ENCODE data around the gene ZNF600. TPM values are rescaled to one million over a fixed set of nuclear protein-coding genes. Genes with fewer than 3 reads are reported as not detected.
"Not testable (repeated sequence)": the region's sequence is repeated elsewhere in the genome, so short reads cannot be mapped to it uniquely, and the experiment has no call there.

The ZNF600 gene
- polyA plus RNA-seq, 1 donor (not counting 4 experiments of a cell fraction or from before 2014, with no cell fraction given), result 7.6 TPM

DNA sequence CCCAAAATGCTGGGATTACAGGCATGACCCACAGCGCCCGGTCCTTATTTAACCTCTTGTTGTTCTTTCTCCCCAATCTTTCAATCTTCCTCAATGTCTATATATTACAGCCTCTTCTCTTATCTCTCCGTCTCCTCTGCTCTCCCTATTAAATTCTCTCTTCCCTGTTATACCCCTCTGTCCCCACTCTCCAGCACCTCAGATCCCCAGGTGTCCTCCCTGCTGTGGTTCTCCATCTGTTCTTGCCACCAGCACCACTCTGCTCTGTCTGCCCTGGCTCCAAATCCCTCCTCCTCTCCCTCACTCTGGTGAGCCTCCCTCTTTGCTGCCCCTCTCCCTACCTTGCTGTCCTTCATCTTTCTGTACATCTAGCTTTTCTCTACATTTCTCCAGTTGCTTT lies 1.1 kb downstream of the ZNF600 start:
- Histone ChIP-seq H3K4me3 (ENCODE audit: control insufficient read depth in 2 of 3, extremely low read depth in 1 of 3, insufficient read depth in 2 of 3, low read depth in 1 of 3, low read length in 3 of 3) (peak overlapping the region in 2 of 3 experiments; percentile 79 to 82), H3K27ac (ENCODE audit: control insufficient read depth, insufficient read depth, low read length) (no peak overlapping the region), H3K36me3 (ENCODE audit: control insufficient read depth in 2 of 2, extremely low read depth in 1 of 2, insufficient read depth in 2 of 2, low read length in 2 of 2) (no peaks in the 10 kb centered on the region), H3K4me2 (ENCODE audit: control insufficient read depth, extremely low read depth, insufficient read depth, low read depth, low read length) (peak overlapping the region; percentile 82), H3K9ac (ENCODE audit: control insufficient read depth, extremely low read depth, insufficient read depth, low read length) (no peak overlapping the region), H3K9me1 (ENCODE audit: control insufficient read depth, extremely low read depth, insufficient read depth, low read length) (no peaks in the 10 kb centered on the region), H3K79me2 (ENCODE audit: control insufficient read depth, insufficient read depth, low read length) (no peaks in the 10 kb centered on the region), H3K9me3 (ENCODE audit: control insufficient read depth, low read depth, low read length) (peaks cover 2% of the 10 kb centered on the region), H3K27me3 (ENCODE audit: control insufficient read depth, extremely low read depth, insufficient read depth, low read length) (no peaks in the 10 kb centered on the region), H3K4me1 (ENCODE audit: control insufficient read depth, extremely low read depth, insufficient read depth, low read length) (peaks cover 2% of the 10 kb centered on the region), H4K20me1 (ENCODE audit: control insufficient read depth, extremely low read depth, insufficient read depth, low read length) (no peaks in the 10 kb centered on the region), H2AFZ (ENCODE audit: control insufficient read depth, low read length) (no peak overlapping the region)
- TF ChIP-seq CTCF (optimal IDR thresholded peaks at IDR 0.05 in 1 of 3, IDR thresholded peaks at IDR 0.05 in 1 of 3, conservative IDR thresholded peaks at IDR 0.05 in 1 of 3; ENCODE audit: extremely low read depth in 1 of 3, insufficient read depth in 2 of 3, low read length in 3 of 3) (no peak), EZH2 (IDR thresholded peaks at IDR 0.05; ENCODE audit: low read length) (no peak)
- no peak for DNase-seq (ENCODE audit: low read depth, low spot score)
- dilution Hi-C loops (cut with MboI; ENCODE audit: extremely low pct_ligation_motif_present, low sequenced_read_pairs), result no loop called here
- no peak for FAIRE-seq

DNA sequence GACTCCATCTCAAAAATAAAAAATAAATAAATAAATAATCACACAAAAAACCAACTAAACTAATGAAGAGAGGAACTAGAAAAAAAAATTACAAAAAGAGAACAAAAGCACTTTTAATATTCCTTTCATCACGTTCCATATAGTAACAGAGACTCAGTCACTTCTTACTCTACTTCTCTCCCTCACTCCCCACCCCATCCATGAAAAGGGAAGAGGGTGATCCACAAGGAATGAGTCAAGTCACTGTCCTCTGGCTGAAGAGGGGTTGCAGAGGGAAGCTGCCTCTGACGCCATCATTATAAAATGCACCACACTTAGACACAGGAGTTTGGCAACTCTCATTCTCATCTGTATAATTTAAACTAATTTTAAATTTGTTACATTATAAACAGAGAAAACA lies 3.7 kb downstream of the ZNF600 start:
- FAIRE-seq; H3K9me1 ChIP-seq (ENCODE audit: control insufficient read depth, extremely low read depth, insufficient read depth, low read length); H3K4me3 ChIP-seq (ENCODE audit: control insufficient read depth in 2 of 3, extremely low read depth in 1 of 3, insufficient read depth in 2 of 3, low read depth in 1 of 3, low read length in 3 of 3); H3K27ac ChIP-seq (ENCODE audit: control insufficient read depth, insufficient read depth, low read length); H3K4me1 ChIP-seq (ENCODE audit: control insufficient read depth, extremely low read depth, insufficient read depth, low read length); H3K4me2 ChIP-seq (ENCODE audit: control insufficient read depth, extremely low read depth, insufficient read depth, low read depth, low read length); DNase-seq (ENCODE audit: low read depth, low spot score); H2AFZ ChIP-seq (ENCODE audit: control insufficient read depth, low read length); H3K9ac ChIP-seq (ENCODE audit: control insufficient read depth, extremely low read depth, insufficient read depth, low read length); dilution Hi-C loops (cut with MboI; ENCODE audit: extremely low pct_ligation_motif_present, low sequenced_read_pairs); H3K27me3 ChIP-seq (ENCODE audit: control insufficient read depth, extremely low read depth, insufficient read depth, low read length); H3K9me3 ChIP-seq (ENCODE audit: control insufficient read depth, low read depth, low read length); H3K79me2 ChIP-seq (ENCODE audit: control insufficient read depth, insufficient read depth, low read length); H4K20me1 ChIP-seq (ENCODE audit: control insufficient read depth, extremely low read depth, insufficient read depth, low read length); H3K36me3 ChIP-seq (ENCODE audit: control insufficient read depth in 2 of 2, extremely low read depth in 1 of 2, insufficient read depth in 2 of 2, low read length in 2 of 2): not testable (repeated sequence)

GRCh38 chr19:52778811-52779210 lies 7.8 kb downstream of the ZNF600 start:
- Histone ChIP-seq H4K20me1 (ENCODE audit: control insufficient read depth, extremely low read depth, insufficient read depth, low read length) (no peaks in the 10 kb centered on the region), H2AFZ (ENCODE audit: control insufficient read depth, low read length) (no peak overlapping the region), H3K9me1 (ENCODE audit: control insufficient read depth, extremely low read depth, insufficient read depth, low read length) (no peaks in the 10 kb centered on the region), H3K36me3 (ENCODE audit: control insufficient read depth in 2 of 2, extremely low read depth in 1 of 2, insufficient read depth in 2 of 2, low read length in 2 of 2) (peaks cover 0 to 13% of the 10 kb centered on the region in 2 experiments), H3K4me2 (ENCODE audit: control insufficient read depth, extremely low read depth, insufficient read depth, low read depth, low read length) (no peak overlapping the region), H3K27ac (ENCODE audit: control insufficient read depth, insufficient read depth, low read length) (no peak overlapping the region), H3K9me3 (ENCODE audit: control insufficient read depth, low read depth, low read length) (no peaks in the 10 kb centered on the region), H3K9ac (ENCODE audit: control insufficient read depth, extremely low read depth, insufficient read depth, low read length) (no peak overlapping the region), H3K79me2 (ENCODE audit: control insufficient read depth, insufficient read depth, low read length) (no peaks in the 10 kb centered on the region), H3K4me1 (ENCODE audit: control insufficient read depth, extremely low read depth, insufficient read depth, low read length) (no peaks in the 10 kb centered on the region), H3K27me3 (ENCODE audit: control insufficient read depth, extremely low read depth, insufficient read depth, low read length) (no peaks in the 10 kb centered on the region), H3K4me3 (ENCODE audit: control insufficient read depth in 2 of 3, extremely low read depth in 1 of 3, insufficient read depth in 2 of 3, low read depth in 1 of 3, low read length in 3 of 3) (no peak overlapping the region)
- DNase-seq (ENCODE audit: low read depth, low spot score) (no peak), FAIRE-seq (no peak)
- dilution Hi-C loops (cut with MboI; ENCODE audit: extremely low pct_ligation_motif_present, low sequenced_read_pairs), result no loop called here
- TF ChIP-seq CTCF (optimal IDR thresholded peaks at IDR 0.05 in 1 of 3, IDR thresholded peaks at IDR 0.05 in 1 of 3, conservative IDR thresholded peaks at IDR 0.05 in 1 of 3; ENCODE audit: extremely low read depth in 1 of 3, insufficient read depth in 2 of 3, low read length in 3 of 3) (no peak), EZH2 (IDR thresholded peaks at IDR 0.05; ENCODE audit: low read length) (no peak)

- H3K36me3 ChIP-seq (ENCODE audit: control insufficient read depth in 2 of 2, extremely low read depth in 1 of 2, insufficient read depth in 2 of 2, low read length in 2 of 2); H3K4me2 ChIP-seq (ENCODE audit: control insufficient read depth, extremely low read depth, insufficient read depth, low read depth, low read length); H3K9me3 ChIP-seq (ENCODE audit: control insufficient read depth, low read depth, low read length); H4K20me1 ChIP-seq (ENCODE audit: control insufficient read depth, extremely low read depth, insufficient read depth, low read length); H3K4me3 ChIP-seq (ENCODE audit: control insufficient read depth in 2 of 3, extremely low read depth in 1 of 3, insufficient read depth in 2 of 3, low read depth in 1 of 3, low read length in 3 of 3); dilution Hi-C loops (cut with MboI; ENCODE audit: extremely low pct_ligation_motif_present, low sequenced_read_pairs); H2AFZ ChIP-seq (ENCODE audit: control insufficient read depth, low read length); H3K27me3 ChIP-seq (ENCODE audit: control insufficient read depth, extremely low read depth, insufficient read depth, low read length); H3K9me1 ChIP-seq (ENCODE audit: control insufficient read depth, extremely low read depth, insufficient read depth, low read length); H3K79me2 ChIP-seq (ENCODE audit: control insufficient read depth, insufficient read depth, low read length); H3K9ac ChIP-seq (ENCODE audit: control insufficient read depth, extremely low read depth, insufficient read depth, low read length); DNase-seq (ENCODE audit: low read depth, low spot score); H3K4me1 ChIP-seq (ENCODE audit: control insufficient read depth, extremely low read depth, insufficient read depth, low read length); FAIRE-seq; H3K27ac ChIP-seq (ENCODE audit: control insufficient read depth, insufficient read depth, low read length): not testable (repeated sequence)
Measured at GRCh38 chr19:52756447-52756846, 30.1 kb downstream of the ZNF600 start.
